Lower leg skin (tissue), 4 donors: ENCODE measurements around the gene MYADML2. TPM values are rescaled to one million over a fixed set of nuclear protein-coding genes. Genes with fewer than 3 reads are reported as not detected.

Source experiments
- DNase-seq, 2 donors: peaks; one replicate each; pipeline ENCODE4 v3.0.0-alpha.2; 2019; ENCODE audit warnings: low spot score in 2 of 2
- H3K4me3 ChIP-seq: fragments of 200-600 bp; sonication (generic); 2 replicates; pipeline ENCODE4 v1.5.1; 2017; ENCODE audit warnings: mild to moderate bottlenecking, low read depth; ENCODE audit not compliant: poor library complexity, severe bottlenecking
- CTCF ChIP-seq, 3 donors: fragments of 450-650 bp; IDR thresholded peaks; one replicate each; pipeline ENCODE4 v1.5.1; 2016; ENCODE audit warnings: antibody characterized with exemption in 3 of 3, mild to moderate bottlenecking in 3 of 3, moderate library complexity in 2 of 3
- POLR2A ChIP-seq, 2 donors: fragments of 450-650 bp; IDR thresholded peaks; one replicate each; pipeline ENCODE4 v1.6.1; 2016 to 2017; ENCODE audit warnings: antibody characterized with exemption in 2 of 2, mild to moderate bottlenecking in 1 of 2, moderate library complexity in 1 of 2
- WGBS, 2 donors: methylation state at CpG; one replicate each; pipeline ENCODE4 v1.1.5; 2018; 5-methylcytosine and 5-hydroxymethylcytosine counted together
- intact Hi-C: fragments of 100-400 bp; cut with DNase I; formaldehyde crosslinking; loops from one replicate; pipeline ENCODE4 v1.15.0; 2023; ENCODE audit warnings: low total_unique reads
- total RNA-seq, 4 donors: library from RNA; depleted of rRNA; stranded (reverse); fragments of >200 nt; gene quantifications; one replicate each; pipeline ENCODE4 v1.1.0, GENCODE V29; 2016

MYADML2 gene
- total RNA-seq, 4 donors from 2014 or later = not detected

- intact Hi-C loops = no loop called here
- peak; percentile 87 to 98 for DNase-seq
- WGBS, 2 donors = 1 to 2% methylated on average over 25 to 39 of the region's 98 CpGs
- TF ChIP-seq POLR2A (IDR thresholded peaks at IDR 0.05) (no peak), CTCF (IDR thresholded peaks at IDR 0.05) (no peak)
- H3K4me3 ChIP-seq = peak within 1 kb of the TSS; percentile 81
These were observed 19.1 kb downstream of the MYADML2 start, which contains the start of gene MAFG for GRCh38 chr17:81927653-81928543. TSS of gene MAFG (minus strand) at chr17:81927735. CDS start at chr17:81923185, 4,550 bp downstream.

DNA sequence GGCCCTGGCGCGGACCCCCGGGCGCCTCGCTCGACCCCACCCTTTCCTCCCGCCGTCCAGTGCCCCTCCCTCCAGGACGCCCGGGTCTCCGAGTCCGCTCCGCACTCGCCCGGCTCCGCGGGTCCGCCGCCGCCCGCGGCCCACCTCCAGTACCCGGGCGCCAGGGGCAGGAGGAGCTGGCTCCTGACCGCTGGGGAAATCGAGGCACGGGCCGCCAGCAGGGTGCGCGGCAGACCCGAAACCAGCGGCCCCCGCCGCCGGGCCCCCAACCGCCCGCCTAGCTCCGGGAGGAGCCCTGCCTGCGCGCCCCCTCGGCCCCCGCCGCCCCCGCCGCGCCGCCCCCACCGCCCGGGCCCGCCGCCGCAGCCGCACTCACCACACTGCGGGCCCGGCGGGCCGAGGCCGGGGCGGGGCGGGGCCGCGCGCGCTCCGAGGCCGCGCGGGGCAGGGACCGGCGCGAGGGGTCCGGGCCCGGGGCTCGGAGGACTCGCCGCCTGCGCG lies 19.8 kb downstream of the MYADML2 start:
- WGBS, 2 donors = 0% methylated on average over 2 of the region's 78 CpGs
- no peak for DNase-seq
- TF ChIP-seq CTCF (IDR thresholded peaks at IDR 0.05) (no peak), POLR2A (IDR thresholded peaks at IDR 0.05) (no peak)
- peak overlapping the region; percentile 81 for H3K4me3 ChIP-seq
- intact Hi-C loops = no loop called here

GRCh38 chr17:81926451-81927151 lies 20.4 kb downstream of the MYADML2 start:
- DNase-seq = peak; percentile 65 to 95
- TF ChIP-seq CTCF (IDR thresholded peaks at IDR 0.05) (no peak), POLR2A (IDR thresholded peaks at IDR 0.05) (no peak)
- 1% methylated on average over 34 to 45 of the region's 46 CpGs for WGBS, 2 donors
- intact Hi-C loops = no loop called here
- peak overlapping the region; percentile 81 for H3K4me3 ChIP-seq

GRCh38 chr17:81925860-81926450 lies 21.1 kb downstream of the MYADML2 start:
- intact Hi-C loops = no loop called here
- WGBS, 2 donors = 47 to 59% methylated on average over 10 of the region's 10 CpGs
- TF ChIP-seq CTCF (IDR thresholded peaks at IDR 0.05) = peak in 1 of 3 donors; percentile 8
- TF ChIP-seq POLR2A (IDR thresholded peaks at IDR 0.05) = no peak
- no peak for DNase-seq
- H3K4me3 ChIP-seq = no peak overlapping the region

DNA sequence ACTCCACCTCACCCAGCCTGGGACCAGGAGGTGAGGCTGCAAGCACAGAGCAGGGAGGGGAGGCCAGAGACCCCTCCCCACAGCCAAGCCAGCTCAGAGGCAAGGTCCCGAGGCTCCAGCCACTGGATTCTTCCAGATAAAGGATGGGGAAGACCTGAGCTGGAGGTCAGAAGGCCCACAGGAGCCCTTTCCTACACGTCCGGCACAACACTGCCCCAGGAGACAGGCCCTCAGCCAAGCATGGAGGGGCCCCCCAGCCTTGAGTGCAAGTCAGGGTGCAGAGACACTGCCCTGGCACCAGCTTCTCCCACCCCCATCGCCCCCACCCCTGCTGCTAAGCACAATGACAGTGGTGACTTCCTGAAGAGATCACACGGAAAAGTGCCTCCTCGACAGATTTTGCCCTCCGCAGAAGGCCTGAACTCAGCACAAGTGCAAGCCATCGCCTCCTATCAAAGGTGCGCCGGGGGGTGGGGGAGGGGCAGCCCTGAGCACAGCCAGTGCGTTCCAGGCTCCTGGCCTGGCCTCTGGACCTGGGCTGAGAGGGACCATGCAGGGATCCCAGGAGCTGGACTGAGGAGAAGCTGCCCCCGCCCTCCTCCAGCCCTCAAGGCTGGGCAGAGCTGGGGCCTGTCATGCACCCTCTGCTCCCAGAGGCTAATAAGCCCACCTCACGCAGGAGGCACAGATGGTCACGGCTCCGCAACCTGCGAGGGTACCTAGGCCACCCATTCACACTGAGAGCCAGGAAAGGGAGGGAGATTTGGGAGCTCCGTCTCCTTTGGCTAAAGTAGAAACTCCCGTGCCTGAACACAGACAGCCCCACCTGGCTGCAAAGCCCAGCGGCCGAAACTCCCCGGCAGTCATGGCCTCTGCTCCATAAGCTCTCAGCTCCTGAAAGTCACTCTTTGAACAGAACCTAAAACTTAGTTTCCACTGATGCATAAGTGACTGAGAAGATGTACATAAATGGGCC lies 22.2 kb downstream of the MYADML2 start:
- DNase-seq = no peak
- WGBS, 2 donors = 64 to 67% methylated on average over 21 of the region's 21 CpGs
- intact Hi-C loops = no loop called here
- TF ChIP-seq CTCF (IDR thresholded peaks at IDR 0.05) (no peak), POLR2A (IDR thresholded peaks at IDR 0.05) (no peak)
- H3K4me3 ChIP-seq = no peak overlapping the region
